Neural cell (in vitro differentiated cells): Measurements from ENCODE around the gene LRMDA. TPM values are rescaled to one million over a fixed set of nuclear protein-coding genes. Genes with fewer than 3 reads are reported as not detected.

Experiments used
- H2AFZ ChIP-seq: fragments of 200-600, 300-800 bp; sonication (generic), shearing (Covaris generic); 2 replicates; pipeline ENCODE4 v1.6.0; 2014; ENCODE audit warnings: low read depth, mild to moderate bottlenecking, antibody characterized with exemption, low read length, moderate library complexity
- H3F3A ChIP-seq: fragments of 200-600 bp; shearing (Covaris generic); 2 replicates; pipeline ENCODE4 v1.6.1; 2016; ENCODE audit warnings: mild to moderate bottlenecking, moderate library complexity, mixed read lengths, antibody characterized with exemption, low read length; ENCODE audit not compliant: insufficient read depth, poor library complexity, severe bottlenecking
- H3K27ac ChIP-seq: fragments of 200-600, 300-800 bp; sonication (generic), shearing (Covaris generic); 2 replicates; pipeline ENCODE4 v1.5.1; 2014; ENCODE audit warnings: mild to moderate bottlenecking, low read length, moderate library complexity
- H3K27me3 ChIP-seq: fragments of 300-800, 200-600 bp; sonication (generic), shearing (Covaris generic); 2 replicates; pipeline ENCODE4 v1.6.0; 2014; ENCODE audit warnings: mild to moderate bottlenecking, low read depth, low read length, moderate library complexity; ENCODE audit not compliant: insufficient read depth
- H3K36me3 ChIP-seq: fragments of 300-800, 200-600 bp; sonication (generic), shearing (Covaris generic); 2 replicates; pipeline ENCODE4 v1.5.1; 2014; ENCODE audit warnings: mild to moderate bottlenecking, antibody characterized with exemption, low read length, moderate library complexity; ENCODE audit not compliant: insufficient read depth
- H3K4me2 ChIP-seq: fragments of 300-800, 200-600 bp; sonication (generic), shearing (Covaris generic); 2 replicates; pipeline ENCODE4 v1.6.0; 2014; ENCODE audit warnings: mild to moderate bottlenecking, low read length
- H3K4me3 ChIP-seq: fragments of 300-800, 200-600 bp; sonication (generic), shearing (Covaris generic); 2 replicates; pipeline ENCODE4 v1.5.1; 2014; ENCODE audit warnings: mild to moderate bottlenecking, low read length, moderate library complexity
- H3K79me2 ChIP-seq: fragments of 200-600 bp; shearing (Covaris generic); replicated peaks from 2 replicates; pipeline ENCODE4 v1.6.0; 2014; ENCODE audit warnings: mild to moderate bottlenecking, low read length, moderate library complexity; ENCODE audit not compliant: insufficient read depth
- H3K9ac ChIP-seq: fragments of 300-800, 200-600 bp; sonication (generic), shearing (Covaris generic); 2 replicates; pipeline ENCODE4 v1.6.1; 2016; ENCODE audit warnings: mild to moderate bottlenecking, low read length, mixed read lengths
- H3K9me2 ChIP-seq: fragments of 200-600 bp; shearing (Covaris generic); 2 replicates; pipeline ENCODE4 v1.6.1; 2016; ENCODE audit warnings: mild to moderate bottlenecking, low read length, mixed read lengths; ENCODE audit not compliant: insufficient read depth
- H3K9me3 ChIP-seq: fragments of 200-600, 300-800 bp; sonication (generic), shearing (Covaris generic); 2 replicates; pipeline ENCODE4 v1.6.1; 2016; ENCODE audit warnings: mild to moderate bottlenecking, mixed run types, low read length, moderate library complexity, mixed read lengths
- H4K20me1 ChIP-seq: fragments of 200-600 bp; shearing (Covaris generic); 2 replicates; pipeline ENCODE4 v1.6.1; 2016; ENCODE audit warnings: mild to moderate bottlenecking, mixed run types; ENCODE audit not compliant: insufficient read depth
- EP300 ChIP-seq: fragments of 450-650 bp; conservative IDR thresholded peaks from 2 replicates; pipeline ENCODE4 v1.6.1; 2014; ENCODE audit warnings: antibody characterized with exemption, mild to moderate bottlenecking, moderate library complexity; ENCODE audit not compliant: poor library complexity, severe bottlenecking
- MXI1 ChIP-seq: fragments of 450-650 bp; conservative IDR thresholded peaks from 2 replicates; pipeline ENCODE4 v1.6.1; 2014; ENCODE audit warnings: antibody characterized with exemption, mild to moderate bottlenecking; ENCODE audit not compliant: poor library complexity, severe bottlenecking
- POLR2AphosphoS5 ChIP-seq: IDR thresholded peaks from 2 replicates; pipeline ENCODE4 v1.6.1; 2012
- RAD21 ChIP-seq: fragments of 450-650 bp; conservative IDR thresholded peaks from 2 replicates; pipeline ENCODE4 v1.6.1; 2014; ENCODE audit warnings: antibody characterized with exemption, mild to moderate bottlenecking, moderate library complexity
- SMC3 ChIP-seq: fragments of 450-650 bp; conservative IDR thresholded peaks from 2 replicates; pipeline ENCODE4 v1.6.1; 2014; ENCODE audit warnings: antibody characterized with exemption, mild to moderate bottlenecking, moderate library complexity; ENCODE audit not compliant: poor library complexity
- TAF1 ChIP-seq: IDR thresholded peaks from 2 replicates; pipeline ENCODE4 v1.6.1; 2012; ENCODE audit warnings: low read depth
- polyA plus RNA-seq: library from polyadenylated mRNA; depleted of rRNA; stranded (reverse); fragments of >200 nt; gene quantifications from 2 replicates; pipeline ENCODE4 v1.2.3, GENCODE V29; 2014
- TF ChIP-seq, protein P1 (sequence below): fragments of 450-650 bp; IDR thresholded peaks from 2 replicates; pipeline ENCODE4 v1.5.1; 2014; ENCODE audit warnings: antibody characterized with exemption, mild to moderate bottlenecking, moderate library complexity; ENCODE audit not compliant: poor library complexity, severe bottlenecking
- TF ChIP-seq, protein P2 (sequence below): IDR thresholded peaks from 2 replicates; pipeline ENCODE4 v1.6.1; 2012; ENCODE audit warnings: borderline replicate concordance

Gene LRMDA
- polyA plus RNA-seq, 1 donor from 2014 or later: 5.6 TPM

DNA sequence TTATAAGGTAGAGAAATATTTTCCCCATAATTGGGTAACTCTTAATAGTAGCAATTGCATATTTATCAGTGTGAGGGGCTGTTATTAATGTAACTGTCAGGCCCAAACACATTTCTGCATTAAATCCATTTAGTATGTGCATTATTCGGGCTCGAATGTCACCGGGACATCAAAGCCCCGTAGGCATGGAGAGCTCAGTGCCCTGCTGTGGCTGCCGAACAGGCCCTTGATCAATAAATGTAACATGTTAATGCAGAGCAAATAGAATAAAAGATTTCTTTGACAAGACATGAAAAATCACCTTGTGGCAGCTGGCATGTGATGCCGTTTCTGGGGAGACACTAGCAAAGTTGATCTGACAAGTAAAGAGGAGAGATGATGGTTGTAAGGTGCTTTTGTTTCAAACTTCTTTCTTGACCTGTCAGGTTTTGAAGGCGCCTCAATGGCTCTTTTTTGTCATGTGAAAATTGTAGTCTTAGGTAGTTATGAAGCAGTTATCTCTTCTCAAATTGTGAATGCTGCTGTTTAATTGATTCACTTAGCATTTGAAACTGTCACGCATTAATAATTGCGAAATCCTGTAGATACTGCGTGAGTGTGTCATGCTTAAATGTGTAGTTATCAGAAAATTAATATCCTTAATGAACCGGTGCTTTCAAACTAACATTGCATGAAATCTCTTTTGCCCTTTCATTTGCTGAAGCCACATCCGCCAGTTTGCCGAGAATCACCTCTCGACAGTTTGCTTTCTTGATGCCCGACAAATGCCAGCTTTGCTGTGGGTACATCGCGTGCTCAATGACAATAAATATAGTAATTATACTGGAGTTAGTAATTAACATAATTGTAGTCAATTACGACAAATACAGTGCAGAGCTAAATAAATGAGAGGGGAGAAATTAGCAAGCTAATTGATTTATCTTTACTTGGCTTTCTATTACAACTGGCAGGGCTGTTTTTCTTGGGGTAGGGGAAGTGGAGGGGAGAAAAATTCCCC, 19.5 kb downstream of the LRMDA start:
- no peaks in the 10 kb centered on the region for H3K27me3 ChIP-seq
- TF ChIP-seq RAD21: peak; percentile 36
- TF ChIP-seq SMC3: no peak
- peak; percentile 69 for TF ChIP-seq POLR2AphosphoS5
- TF ChIP-seq EP300: peak; percentile 99
- TF ChIP-seq, protein P1, sequence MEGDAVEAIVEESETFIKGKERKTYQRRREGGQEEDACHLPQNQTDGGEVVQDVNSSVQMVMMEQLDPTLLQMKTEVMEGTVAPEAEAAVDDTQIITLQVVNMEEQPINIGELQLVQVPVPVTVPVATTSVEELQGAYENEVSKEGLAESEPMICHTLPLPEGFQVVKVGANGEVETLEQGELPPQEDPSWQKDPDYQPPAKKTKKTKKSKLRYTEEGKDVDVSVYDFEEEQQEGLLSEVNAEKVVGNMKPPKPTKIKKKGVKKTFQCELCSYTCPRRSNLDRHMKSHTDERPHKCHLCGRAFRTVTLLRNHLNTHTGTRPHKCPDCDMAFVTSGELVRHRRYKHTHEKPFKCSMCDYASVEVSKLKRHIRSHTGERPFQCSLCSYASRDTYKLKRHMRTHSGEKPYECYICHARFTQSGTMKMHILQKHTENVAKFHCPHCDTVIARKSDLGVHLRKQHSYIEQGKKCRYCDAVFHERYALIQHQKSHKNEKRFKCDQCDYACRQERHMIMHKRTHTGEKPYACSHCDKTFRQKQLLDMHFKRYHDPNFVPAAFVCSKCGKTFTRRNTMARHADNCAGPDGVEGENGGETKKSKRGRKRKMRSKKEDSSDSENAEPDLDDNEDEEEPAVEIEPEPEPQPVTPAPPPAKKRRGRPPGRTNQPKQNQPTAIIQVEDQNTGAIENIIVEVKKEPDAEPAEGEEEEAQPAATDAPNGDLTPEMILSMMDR: no peak
- no peak for TF ChIP-seq MXI1
- TF ChIP-seq, protein P2, sequence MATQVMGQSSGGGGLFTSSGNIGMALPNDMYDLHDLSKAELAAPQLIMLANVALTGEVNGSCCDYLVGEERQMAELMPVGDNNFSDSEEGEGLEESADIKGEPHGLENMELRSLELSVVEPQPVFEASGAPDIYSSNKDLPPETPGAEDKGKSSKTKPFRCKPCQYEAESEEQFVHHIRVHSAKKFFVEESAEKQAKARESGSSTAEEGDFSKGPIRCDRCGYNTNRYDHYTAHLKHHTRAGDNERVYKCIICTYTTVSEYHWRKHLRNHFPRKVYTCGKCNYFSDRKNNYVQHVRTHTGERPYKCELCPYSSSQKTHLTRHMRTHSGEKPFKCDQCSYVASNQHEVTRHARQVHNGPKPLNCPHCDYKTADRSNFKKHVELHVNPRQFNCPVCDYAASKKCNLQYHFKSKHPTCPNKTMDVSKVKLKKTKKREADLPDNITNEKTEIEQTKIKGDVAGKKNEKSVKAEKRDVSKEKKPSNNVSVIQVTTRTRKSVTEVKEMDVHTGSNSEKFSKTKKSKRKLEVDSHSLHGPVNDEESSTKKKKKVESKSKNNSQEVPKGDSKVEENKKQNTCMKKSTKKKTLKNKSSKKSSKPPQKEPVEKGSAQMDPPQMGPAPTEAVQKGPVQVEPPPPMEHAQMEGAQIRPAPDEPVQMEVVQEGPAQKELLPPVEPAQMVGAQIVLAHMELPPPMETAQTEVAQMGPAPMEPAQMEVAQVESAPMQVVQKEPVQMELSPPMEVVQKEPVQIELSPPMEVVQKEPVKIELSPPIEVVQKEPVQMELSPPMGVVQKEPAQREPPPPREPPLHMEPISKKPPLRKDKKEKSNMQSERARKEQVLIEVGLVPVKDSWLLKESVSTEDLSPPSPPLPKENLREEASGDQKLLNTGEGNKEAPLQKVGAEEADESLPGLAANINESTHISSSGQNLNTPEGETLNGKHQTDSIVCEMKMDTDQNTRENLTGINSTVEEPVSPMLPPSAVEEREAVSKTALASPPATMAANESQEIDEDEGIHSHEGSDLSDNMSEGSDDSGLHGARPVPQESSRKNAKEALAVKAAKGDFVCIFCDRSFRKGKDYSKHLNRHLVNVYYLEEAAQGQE: peak; percentile 76
- H3K9ac ChIP-seq: peak overlapping the region; percentile 70
- H3K4me2 ChIP-seq: peak overlapping the region; percentile 66
- H2AFZ ChIP-seq: no peak overlapping the region
- H3K27ac ChIP-seq: peak overlapping the region; percentile 93
- H4K20me1 ChIP-seq: no peaks in the 10 kb centered on the region
- H3K79me2 ChIP-seq: no peaks in the 10 kb centered on the region
- H3K4me3 ChIP-seq: peak overlapping the region; percentile 50
- H3K9me3 ChIP-seq: no peaks in the 10 kb centered on the region
- no peaks in the 10 kb centered on the region for H3K9me2 ChIP-seq
- H3F3A ChIP-seq: peaks cover 20% of the 10 kb centered on the region
- no peaks in the 10 kb centered on the region for H3K36me3 ChIP-seq

DNA sequence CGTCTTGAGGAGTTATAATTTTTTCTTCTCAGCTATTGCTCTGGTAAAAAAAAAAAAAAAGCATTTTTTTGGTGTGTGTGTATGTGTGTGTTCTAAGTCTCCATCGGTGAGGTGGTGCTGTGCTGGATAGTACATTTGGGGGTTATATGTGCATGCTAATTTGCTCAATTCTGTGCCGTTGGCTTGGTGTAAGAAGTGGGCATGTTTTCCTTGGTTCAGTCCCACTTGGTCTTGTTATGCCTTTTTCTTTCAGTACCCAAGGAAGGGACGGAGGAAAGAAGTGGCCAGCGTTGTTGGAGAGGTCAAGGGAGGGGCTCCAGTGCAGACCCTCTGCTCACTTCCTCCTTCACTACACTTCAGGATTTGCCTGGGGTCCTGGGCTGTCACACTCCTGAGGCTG, 20.4 kb downstream of the LRMDA start:
- Histone ChIP-seq H3K9ac (peak overlapping the region; percentile 56), H3F3A (peaks cover 20% of the 10 kb centered on the region), H3K4me3 (peak overlapping the region; percentile 50), H3K9me2 (no peaks in the 10 kb centered on the region), H3K36me3 (no peaks in the 10 kb centered on the region), H3K79me2 (no peaks in the 10 kb centered on the region), H3K27ac (peak overlapping the region; percentile 93), H3K27me3 (no peaks in the 10 kb centered on the region), H3K4me2 (peak overlapping the region; percentile 37), H2AFZ (no peak overlapping the region), H4K20me1 (no peaks in the 10 kb centered on the region), H3K9me3 (no peaks in the 10 kb centered on the region)
- TF ChIP-seq EP300 (no peak), TAF1 (no peak), RAD21 (no peak)
- TF ChIP-seq, protein P2: no peak
